HepG2 (cell line): ENCODE results near the gene KCND3. TPM values are rescaled to one million over a fixed set of nuclear protein-coding genes. Genes with fewer than 3 reads are reported as not detected.

Experiments used
- ATAC-seq: fragments of 200-7000 bp; cut with Tn5 transposase; 3 replicates; pipeline ENCODE4 v1.9.1; 2020; ENCODE audit warnings: mild to moderate bottlenecking, moderate library complexity
- BruUV-seq: library from RNA; stranded (reverse); fragments of 400-500 nt; replicated peaks from 2 replicates; lab custom pipeline; 2021; lab: Mats Ljungman, UMichigan
- CTCF ChIA-PET: fragments of 300-600 bp; formaldehyde crosslinking; extraction: SDS; loops from one replicate; lab custom pipeline; 2021; ENCODE audit warnings: low total read pairs, inconsistent platforms, low intra/inter-chr PET ratio; lab: Yijun Ruan, JAX
- POLR2A ChIA-PET: fragments of 350-600 bp; sonication (Branson Sonifier 250); formaldehyde crosslinking; loops from one replicate; lab custom pipeline; 2020; ENCODE audit warnings: antibody characterized with exemption, inconsistent platforms; lab: Yijun Ruan, JAX
- DNase-seq: peaks from one replicate; pipeline ENCODE4 v3.0.0-alpha.2; 2015; ENCODE audit warnings: low spot score
- FAIRE-seq: peaks from 3 replicates; lab custom pipeline; 2011; peaks lifted over from hg19 to GRCh38; lab: Jason Lieb, UNC
- H2AFZ ChIP-seq: one replicate; pipeline ENCODE4 v1.6.1; 2011; ENCODE audit warnings: low read length, inconsistent platforms
- H3K27ac ChIP-seq: fragments of 300-600 bp; 3 replicates; pipeline ENCODE4 v1.8.0; 2011; ENCODE audit warnings: mixed run types, mild to moderate bottlenecking, mixed read lengths, low read length, inconsistent platforms; ENCODE audit not compliant: insufficient read depth; ENCODE audit errors: extremely low read length
- H3K27me3 ChIP-seq, 2 experiments: fragments of 200-600 bp in 1 of 2; 2 replicates in 1 of 2; 3 replicates in 1 of 2; pipeline versions ENCODE4 v1.6.0 to v1.8.0; 2011; ENCODE audit warnings: low read length in 2 of 2, mild to moderate bottlenecking in 2 of 2, moderate library complexity in 2 of 2, inconsistent platforms in 1 of 2; ENCODE audit not compliant: insufficient read depth in 2 of 2, control insufficient read depth in 1 of 2
- H3K36me3 ChIP-seq, 2 experiments: fragments of 200-600 bp in 1 of 2; replicated peaks in 1 of 2; 2 replicates in 1 of 2; 3 replicates in 1 of 2; pipeline versions ENCODE4 v1.5.1 to v1.8.0; 2011; ENCODE audit warnings: low read length in 2 of 2, inconsistent platforms in 1 of 2; ENCODE audit not compliant: insufficient read depth in 2 of 2, control insufficient read depth in 1 of 2
- H3K4me1 ChIP-seq: 2 replicates; pipeline ENCODE4 v1.5.1; 2012; ENCODE audit warnings: low read length, inconsistent platforms; ENCODE audit not compliant: insufficient read depth
- H3K4me2 ChIP-seq: 2 replicates; pipeline ENCODE4 v1.6.0; 2011; ENCODE audit warnings: low read depth, low read length, inconsistent platforms
- H3K4me3 ChIP-seq, 3 experiments: fragments of 200-600 bp in 1 of 3; sonication (generic), shearing (Covaris generic) in 1 of 3; replicated peaks in 1 of 3; 2 replicates each; pipeline ENCODE4 v1.5.1; 2011 to 2016; ENCODE audit warnings: low read length in 3 of 3, inconsistent platforms in 2 of 3, low read depth in 2 of 3, mild to moderate bottlenecking in 2 of 3, control low read depth in 1 of 3, mixed read lengths in 1 of 3; ENCODE audit not compliant: insufficient read depth in 1 of 3
- H3K79me2 ChIP-seq: one replicate; pipeline ENCODE4 v1.6.1; 2011; ENCODE audit warnings: low read length, inconsistent platforms; ENCODE audit not compliant: insufficient read depth
- H3K9ac ChIP-seq: 2 replicates; pipeline ENCODE4 v1.6.0; 2011; ENCODE audit warnings: mild to moderate bottlenecking, low read depth, low read length, inconsistent platforms; ENCODE audit not compliant: insufficient read depth
- H3K9me3 ChIP-seq: 2 replicates; pipeline ENCODE4 v1.5.1; 2012; ENCODE audit warnings: mild to moderate bottlenecking, low read length
- H4K20me1 ChIP-seq: 2 replicates; pipeline ENCODE4 v1.6.0; 2011; ENCODE audit warnings: inconsistent platforms, mild to moderate bottlenecking, low read length, moderate library complexity; ENCODE audit not compliant: insufficient read depth
- ARID2 ChIP-seq: sonication (generic); formaldehyde crosslinking; IDR thresholded peaks from 2 replicates; pipeline ENCODE4 v1.8.1; 2022; ENCODE audit warnings: mild to moderate bottlenecking, missing genetic modification reagents, borderline replicate concordance
- CBX2 ChIP-seq, 2 experiments: fragments of 200-600 bp in 1 of 2; sonication (generic); formaldehyde crosslinking in 1 of 2; IDR thresholded peaks; 2 replicates each; pipeline versions ENCODE4 v1.7.0 to v1.8.1; 2018 to 2022; ENCODE audit warnings: low read depth in 2 of 2, low read length in 1 of 2, mild to moderate bottlenecking in 1 of 2, missing genetic modification reagents in 1 of 2
- FIP1L1 ChIP-seq: fragments of 200-400 bp; formaldehyde crosslinking; IDR thresholded peaks from 2 replicates; pipeline ENCODE4 v1.6.1; 2018; ENCODE audit warnings: low read depth, mild to moderate bottlenecking, low read length, moderate library complexity, borderline replicate concordance; ENCODE audit not compliant: insufficient read depth
- GABPB1 ChIP-seq: IDR thresholded peaks from 2 replicates; pipeline ENCODE4 v1.6.1; 2016; ENCODE audit warnings: mild to moderate bottlenecking, missing genetic modification reagents, moderate library complexity, missing compliant biosample characterization
- MBNL3 ChIP-seq: fragments of 250-450 bp; sonication (Bioruptor Pico); conservative IDR thresholded peaks from 2 replicates; pipeline ENCODE4 v1.8.0; 2022; ENCODE audit warnings: mild to moderate bottlenecking, inconsistent platforms
- MIER2 ChIP-seq: IDR thresholded peaks from 2 replicates; pipeline ENCODE4 v1.6.1; 2016; ENCODE audit warnings: missing biosample characterization, missing genetic modification reagents
- SALL2 ChIP-seq: sonication (generic); formaldehyde crosslinking; IDR thresholded peaks from 2 replicates; pipeline ENCODE4 v1.8.1; 2023; ENCODE audit warnings: mild to moderate bottlenecking, missing genetic modification reagents, inconsistent platforms
- TRIM24 ChIP-seq: sonication (generic); formaldehyde crosslinking; IDR thresholded peaks from 2 replicates; pipeline ENCODE4 v1.8.0; 2022; ENCODE audit warnings: mild to moderate bottlenecking, missing genetic modification reagents
- ZNF180 ChIP-seq: sonication (generic); formaldehyde crosslinking; IDR thresholded peaks from 2 replicates; pipeline ENCODE4 v1.4.0; 2020; ENCODE audit warnings: low read depth, missing genetic modification reagents, borderline replicate concordance
- ZNF253 ChIP-seq: sonication (generic); formaldehyde crosslinking; IDR thresholded peaks from 2 replicates; pipeline ENCODE4 v1.8.0; 2022; ENCODE audit warnings: mild to moderate bottlenecking, missing genetic modification reagents, borderline replicate concordance
- ZNF33B ChIP-seq: sonication (generic); formaldehyde crosslinking; IDR thresholded peaks from 2 replicates; pipeline ENCODE4 v1.5.1; 2020; ENCODE audit warnings: mild to moderate bottlenecking, missing genetic modification reagents
- ZNF619 ChIP-seq: sonication (generic); formaldehyde crosslinking; IDR thresholded peaks from 2 replicates; pipeline ENCODE4 v1.4.0; 2020; ENCODE audit warnings: mild to moderate bottlenecking, missing genetic modification reagents
- ZNF772 ChIP-seq: sonication (generic); formaldehyde crosslinking; IDR thresholded peaks from 2 replicates; pipeline ENCODE4 v1.5.0; 2020; ENCODE audit warnings: mild to moderate bottlenecking, missing genetic modification reagents
- WGBS: methylation state at CpG from one replicate; pipeline ENCODE4 v1.1.6; 2017; ENCODE audit warnings: low lambda C conversion rate; 5-methylcytosine and 5-hydroxymethylcytosine counted together
- in situ Hi-C: cut with HindIII; loops from 2 replicates; pipeline ENCODE4 v1.10.0; 2017; ENCODE audit warnings: low pct_unique_long_range_greater_than_20kb; ENCODE audit not compliant: extremely low pct_ligation_motif_present
- intact Hi-C: fragments of 100-400 bp; cut with micrococcal nuclease; formaldehyde crosslinking; loops from one replicate; pipeline ENCODE4 v1.10.0; 2022; ENCODE audit not compliant: unreplicated experiment
- polyA plus RNA-seq, 8 experiments: library from polyadenylated mRNA; depleted of rRNA in 3 of 8; stranded (reverse) in 7 of 8; unstranded in 1 of 8; fragments of >200 nt; fragmentation: Illumina TruSeq in 4 of 8; extraction: Trizol in 4 of 8; gene quantifications; 2 replicates each; pipeline versions ENCODE4 v1.2.1 to v1.2.3, GENCODE V29; 2011 to 2016; ENCODE audit warnings: low read depth in 4 of 8, missing spikeins in 1 of 8, mixed read lengths in 1 of 8; ENCODE audit not compliant: insufficient read depth in 1 of 8
- total RNA-seq, 5 experiments: library from RNA; depleted of rRNA; stranded (reverse); fragments of >200 nt; fragmentation: Illumina TruSeq; extraction: Trizol; gene quantifications; 2 replicates each; pipeline ENCODE4 v1.2.3, GENCODE V29; 2016; ENCODE audit warnings: low read depth in 1 of 5
- TF ChIP-seq, protein P1 (sequence below): sonication (generic); formaldehyde crosslinking; IDR thresholded peaks from 2 replicates; pipeline ENCODE4 v1.8.1; 2022; ENCODE audit warnings: mild to moderate bottlenecking, missing genetic modification reagents
- TF ChIP-seq, protein P2 (sequence below): sonication (generic); formaldehyde crosslinking; IDR thresholded peaks from 2 replicates; pipeline ENCODE4 v1.4.0; 2020; ENCODE audit warnings: missing genetic modification reagents, low read depth, mild to moderate bottlenecking, borderline replicate concordance
- TF ChIP-seq, protein P3 (sequence below): sonication (generic); formaldehyde crosslinking; IDR thresholded peaks from 2 replicates; pipeline ENCODE4 v1.4.0; 2020; ENCODE audit warnings: mild to moderate bottlenecking, low read depth, missing genetic modification reagents

KCND3 gene
- total and polyA plus RNA-seq, 2 of the 13 experiments (the other 11 are each of a cell fraction or from before 2014, with no cell fraction given): 0.04 TPM; not detected in 1

GRCh38 chr1:111750856-111751255 lies 238.6 kb downstream of the KCND3 start:
- DNase-seq (no peak), ATAC-seq (no peak), FAIRE-seq (no peak)
- ChIA-PET POLR2A (no interaction called here), CTCF (no interaction called here)
- H3K4me2 ChIP-seq: no peak overlapping the region
- H3K27ac ChIP-seq: no peak overlapping the region
- no peaks in the 10 kb centered on the region; a peak in 1 of 5 replicates for H3K27me3 ChIP-seq
- TF ChIP-seq, protein P1, sequence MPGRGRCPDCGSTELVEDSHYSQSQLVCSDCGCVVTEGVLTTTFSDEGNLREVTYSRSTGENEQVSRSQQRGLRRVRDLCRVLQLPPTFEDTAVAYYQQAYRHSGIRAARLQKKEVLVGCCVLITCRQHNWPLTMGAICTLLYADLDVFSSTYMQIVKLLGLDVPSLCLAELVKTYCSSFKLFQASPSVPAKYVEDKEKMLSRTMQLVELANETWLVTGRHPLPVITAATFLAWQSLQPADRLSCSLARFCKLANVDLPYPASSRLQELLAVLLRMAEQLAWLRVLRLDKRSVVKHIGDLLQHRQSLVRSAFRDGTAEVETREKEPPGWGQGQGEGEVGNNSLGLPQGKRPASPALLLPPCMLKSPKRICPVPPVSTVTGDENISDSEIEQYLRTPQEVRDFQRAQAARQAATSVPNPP (CRISPR knock-in tag): no peak
- in situ Hi-C loops: no loop called here
- H3K9me3 ChIP-seq: no peaks in the 10 kb centered on the region
- no peaks in the 10 kb centered on the region for H3K36me3 ChIP-seq
- H3K79me2 ChIP-seq: no peaks in the 10 kb centered on the region
- H4K20me1 ChIP-seq: no peaks in the 10 kb centered on the region; the same call in 1 of the 2 replicates
- intact Hi-C loops: no loop called here
- no TSS peak for BruUV-seq
- no peak overlapping the region for H3K9ac ChIP-seq
- H3K4me1 ChIP-seq: peaks cover 32% of the 10 kb centered on the region
- H3K4me3 ChIP-seq: no peak overlapping the region
- H2AFZ ChIP-seq: no peak overlapping the region
- WGBS: 36% methylated on average over 2 of the region's 2 CpGs

DNA sequence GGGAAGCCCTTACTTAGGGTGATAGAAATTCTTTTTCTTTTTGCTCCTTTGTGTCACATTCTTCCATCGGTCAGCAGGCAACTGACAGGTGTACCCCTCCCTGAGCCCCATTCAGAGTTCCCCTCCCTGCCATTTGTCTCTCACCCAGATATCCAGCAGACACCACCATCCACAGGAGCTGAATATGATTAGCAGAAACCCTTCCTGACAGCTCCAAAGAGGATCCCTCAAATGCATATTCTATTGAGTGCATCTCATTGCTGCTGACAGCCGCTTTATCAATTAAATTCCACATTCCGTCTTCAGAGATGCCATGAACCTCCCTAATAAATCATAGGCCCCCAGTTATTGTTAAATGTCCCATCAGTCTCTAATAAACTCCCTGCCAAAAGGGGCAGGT lies 239.8 kb downstream of the KCND3 start:
- H3K9me3 ChIP-seq: no peaks in the 10 kb centered on the region
- POLR2A ChIA-PET: no interaction called here
- no peak overlapping the region for H3K4me2 ChIP-seq
- H3K4me3 ChIP-seq: no peak overlapping the region
- no peaks in the 10 kb centered on the region for H3K27me3 ChIP-seq
- CTCF ChIA-PET: no interaction called here
- in situ Hi-C loops: no loop called here
- WGBS: 61% methylated on average over 3 of the region's 3 CpGs
- H3K4me1 ChIP-seq: peaks cover 29% of the 10 kb centered on the region
- H3K79me2 ChIP-seq: no peaks in the 10 kb centered on the region
- no peaks in the 10 kb centered on the region; the same call in 1 of the 2 replicates for H4K20me1 ChIP-seq
- BruUV-seq: no TSS peak
- no peak for FAIRE-seq
- H3K9ac ChIP-seq: no peak overlapping the region
- no peaks in the 10 kb centered on the region for H3K36me3 ChIP-seq
- no peak for DNase-seq
- TF ChIP-seq ZNF619 (CRISPR knock-in tag): no peak
- no peak for TF ChIP-seq ZNF253 (CRISPR knock-in tag)
- no peak for TF ChIP-seq ZNF772
- TF ChIP-seq SALL2 (CRISPR knock-in tag): no peak
- TF ChIP-seq ARID2 (CRISPR knock-in tag): no peak
- no peak for TF ChIP-seq ZNF180 (CRISPR knock-in tag)
- TF ChIP-seq MBNL3 (CRISPR knock-in tag): no peak
- no peak for TF ChIP-seq MIER2 (CRISPR knock-in tag)
- no peak for TF ChIP-seq TRIM24 (CRISPR knock-in tag)
- TF ChIP-seq, protein P2, sequence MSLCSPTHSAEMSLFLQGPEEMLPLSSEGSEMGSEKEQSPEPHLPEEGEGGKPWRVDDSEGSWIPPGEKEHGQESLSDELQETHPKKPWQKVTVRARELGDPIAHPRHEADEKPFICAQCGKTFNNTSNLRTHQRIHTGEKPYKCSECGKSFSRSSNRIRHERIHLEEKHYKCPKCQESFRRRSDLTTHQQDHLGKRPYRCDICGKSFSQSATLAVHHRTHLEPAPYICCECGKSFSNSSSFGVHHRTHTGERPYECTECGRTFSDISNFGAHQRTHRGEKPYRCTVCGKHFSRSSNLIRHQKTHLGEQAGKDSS (CRISPR knock-in tag): no peak
- TF ChIP-seq CBX2 (IDR thresholded peaks at IDR 0.05; ENCODE audit: low read depth, low read length): no peak
- TF ChIP-seq CBX2 (CRISPR knock-in tag; IDR thresholded peaks at IDR 0.05; ENCODE audit: low read depth): no peak
- TF ChIP-seq, protein P3, sequence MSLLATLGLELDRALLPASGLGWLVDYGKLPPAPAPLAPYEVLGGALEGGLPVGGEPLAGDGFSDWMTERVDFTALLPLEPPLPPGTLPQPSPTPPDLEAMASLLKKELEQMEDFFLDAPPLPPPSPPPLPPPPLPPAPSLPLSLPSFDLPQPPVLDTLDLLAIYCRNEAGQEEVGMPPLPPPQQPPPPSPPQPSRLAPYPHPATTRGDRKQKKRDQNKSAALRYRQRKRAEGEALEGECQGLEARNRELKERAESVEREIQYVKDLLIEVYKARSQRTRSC: no peak
- TF ChIP-seq GABPB1 (CRISPR knock-in tag): no peak
- TF ChIP-seq ZNF33B: no peak
- no peak for TF ChIP-seq FIP1L1
- H2AFZ ChIP-seq: no peak overlapping the region
- ATAC-seq: no peak
- intact Hi-C loops: no loop called here
- H3K27ac ChIP-seq: no peak overlapping the region
